H9 (cell line): ENCODE results near the gene RAB26. TPM values are rescaled to one million over a fixed set of nuclear protein-coding genes. Genes with fewer than 3 reads are reported as not detected.

Source experiments
- DNase-seq: peaks from one replicate; pipeline ENCODE4 v3.0.0-alpha.2; 2017
- H2AFZ ChIP-seq: one replicate; pipeline ENCODE4 v1.6.1; 2013; ENCODE audit warnings: mild to moderate bottlenecking, low read length, control low read depth, moderate library complexity
- H2AK5ac ChIP-seq: 2 replicates; pipeline ENCODE4 v1.6.1; 2013; ENCODE audit warnings: low read length, control low read depth, mixed read lengths; ENCODE audit not compliant: insufficient read length
- H2BK120ac ChIP-seq: one replicate; pipeline ENCODE4 v1.6.1; 2013; ENCODE audit warnings: low read depth, mild to moderate bottlenecking, low read length, control low read depth, inconsistent platforms; ENCODE audit not compliant: poor library complexity, severe bottlenecking
- H2BK12ac ChIP-seq: 2 replicates; pipeline ENCODE4 v1.6.1; 2013; ENCODE audit warnings: low read length, control low read depth, mixed read lengths, low read depth; ENCODE audit not compliant: insufficient read length
- H2BK15ac ChIP-seq: 2 replicates; pipeline ENCODE4 v1.6.1; 2013; ENCODE audit warnings: low read depth, low read length, control low read depth
- H2BK20ac ChIP-seq: one replicate; pipeline ENCODE4 v1.6.1; 2013; ENCODE audit warnings: low read depth, mild to moderate bottlenecking, low read length, control low read depth, inconsistent platforms; ENCODE audit not compliant: poor library complexity, severe bottlenecking
- H2BK5ac ChIP-seq: 2 replicates; pipeline ENCODE4 v1.6.1; 2013; ENCODE audit warnings: low read length, control low read depth, mixed read lengths; ENCODE audit not compliant: insufficient read length
- H3K14ac ChIP-seq: 2 replicates; pipeline ENCODE4 v1.6.1; 2013; ENCODE audit warnings: low read length, control low read depth; ENCODE audit not compliant: insufficient read depth
- H3K18ac ChIP-seq: 2 replicates; pipeline ENCODE4 v1.6.1; 2013; ENCODE audit warnings: low read depth, mild to moderate bottlenecking, mixed read lengths, low read length, control low read depth; ENCODE audit not compliant: insufficient read length
- H3K23ac ChIP-seq: 2 replicates; pipeline ENCODE4 v1.6.1; 2013; ENCODE audit warnings: low read length, control low read depth, mixed read lengths, low read depth; ENCODE audit not compliant: insufficient read length
- H3K23me2 ChIP-seq: 2 replicates; pipeline ENCODE4 v1.6.1; 2013; ENCODE audit warnings: low read depth, mild to moderate bottlenecking, mixed read lengths, low read length, control low read depth; ENCODE audit not compliant: insufficient read length, poor library complexity, severe bottlenecking
- H3K27ac ChIP-seq: 2 replicates; pipeline ENCODE4 v1.5.1; 2013; ENCODE audit warnings: low read length, control low read depth, mixed read lengths, low read depth; ENCODE audit not compliant: insufficient read length
- H3K27me3 ChIP-seq: 2 replicates; pipeline ENCODE4 v1.6.1; 2013; ENCODE audit warnings: low read length, control low read depth, inconsistent platforms; ENCODE audit not compliant: insufficient read depth
- H3K4ac ChIP-seq: 2 replicates; pipeline ENCODE4 v1.6.1; 2013; ENCODE audit warnings: low read depth, mild to moderate bottlenecking, control low read depth, inconsistent platforms, low read length, moderate library complexity
- H3K4me1 ChIP-seq: 2 replicates; pipeline ENCODE4 v1.6.1; 2013; ENCODE audit warnings: low read length, control low read depth, inconsistent platforms; ENCODE audit not compliant: insufficient read depth
- H3K4me2 ChIP-seq: 2 replicates; pipeline ENCODE4 v1.6.1; 2013; ENCODE audit warnings: low read length, control low read depth, mixed read lengths; ENCODE audit not compliant: insufficient read length, insufficient read depth
- H3K56ac ChIP-seq: 2 replicates; pipeline ENCODE4 v1.6.1; 2013; ENCODE audit warnings: low read depth, mild to moderate bottlenecking, mixed read lengths, low read length, control low read depth; ENCODE audit not compliant: insufficient read length
- H3K79me1 ChIP-seq: 2 replicates; pipeline ENCODE4 v1.6.1; 2013; ENCODE audit warnings: low read depth, mild to moderate bottlenecking, moderate library complexity, low read length, control low read depth, inconsistent platforms; ENCODE audit not compliant: insufficient read depth, poor library complexity, severe bottlenecking
- H3K79me2 ChIP-seq: 2 replicates; pipeline ENCODE4 v1.6.1; 2013; ENCODE audit warnings: low read length, control low read depth, inconsistent platforms; ENCODE audit not compliant: insufficient read depth
- H3K9ac ChIP-seq: 2 replicates; pipeline ENCODE4 v1.6.1; 2013; ENCODE audit warnings: low read length, control low read depth, mixed read lengths; ENCODE audit not compliant: insufficient read length; ENCODE audit errors: extremely low read depth
- H3K9me3 ChIP-seq: one replicate; pipeline ENCODE4 v1.6.1; 2013; ENCODE audit warnings: low read depth, low read length, inconsistent platforms; ENCODE audit not compliant: control insufficient read depth
- H3T11ph ChIP-seq: one replicate; pipeline ENCODE4 v1.6.1; 2013; ENCODE audit warnings: mild to moderate bottlenecking, low read length, control low read depth, inconsistent platforms
- H4K20me1 ChIP-seq: one replicate; pipeline ENCODE4 v1.6.1; 2013; ENCODE audit not compliant: control insufficient read depth, insufficient read length, insufficient read depth
- H4K5ac ChIP-seq: 2 replicates; pipeline ENCODE4 v1.6.1; 2013; ENCODE audit warnings: low read depth, mild to moderate bottlenecking, mixed read lengths, low read length, control low read depth; ENCODE audit not compliant: insufficient read length
- H4K8ac ChIP-seq: replicated peaks from 2 replicates; pipeline ENCODE4 v1.6.1; 2013; ENCODE audit warnings: low read length, control low read depth, mixed read lengths, low read depth; ENCODE audit not compliant: insufficient read length
- H4K91ac ChIP-seq: 2 replicates; pipeline ENCODE4 v1.6.1; 2013; ENCODE audit warnings: low read depth, mild to moderate bottlenecking, moderate library complexity, mixed read lengths, low read length, control low read depth; ENCODE audit not compliant: insufficient read length
- H3K27ac Mint-ChIP-seq, 3 experiments: 2 replicates in 2 of 3; 3 replicates in 1 of 3; pipeline ENCODE4 v1.8.0; 2020 to 2021; ENCODE audit warnings: mixed read lengths in 3 of 3, mild to moderate bottlenecking in 1 of 3, moderate library complexity in 1 of 3
- H3K27me3 Mint-ChIP-seq: 2 replicates; pipeline ENCODE4 v1.8.0; 2021; ENCODE audit warnings: low read depth, mild to moderate bottlenecking, moderate library complexity, mixed read lengths
- H3K36me3 Mint-ChIP-seq, 3 experiments: 2 replicates in 2 of 3; 3 replicates in 1 of 3; pipeline ENCODE4 v1.8.0; 2020 to 2021; ENCODE audit warnings: low read depth in 3 of 3, mixed read lengths in 3 of 3; ENCODE audit not compliant: insufficient read depth in 1 of 3
- H3K4me1 Mint-ChIP-seq, 2 experiments: 2 replicates each; pipeline ENCODE4 v1.8.0; 2020; ENCODE audit warnings: mixed read lengths in 2 of 2
- H3K4me3 Mint-ChIP-seq, 2 experiments: 2 replicates in 1 of 2; 3 replicates in 1 of 2; pipeline ENCODE4 v1.8.0; 2020 to 2021; ENCODE audit warnings: mild to moderate bottlenecking in 2 of 2, mixed read lengths in 2 of 2, moderate library complexity in 1 of 2
- H3K9me3 Mint-ChIP-seq, 2 experiments: 2 replicates in 1 of 2; 3 replicates in 1 of 2; pipeline ENCODE4 v1.8.0; 2020; ENCODE audit warnings: mild to moderate bottlenecking in 2 of 2, mixed read lengths in 2 of 2, moderate library complexity in 1 of 2
- CTCF ChIP-seq: fragments of 200-600 bp; sonication (generic); conservative IDR thresholded peaks from 3 replicates; pipeline ENCODE4 v1.8.0; 2021; ENCODE audit warnings: antibody characterized with exemption, mild to moderate bottlenecking
- WGBS: extraction: QIAGEN DNeasy Blood & Tissue Kit; methylation state at CpG from one replicate; pipeline ENCODE4 v1.1.7; 2013; ENCODE audit warnings: missing lambda C conversion rate, low lambda C conversion rate, mixed read lengths; ENCODE audit not compliant: insufficient read length; ENCODE audit errors: extremely low coverage; 5-methylcytosine and 5-hydroxymethylcytosine counted together
- total RNA-seq: library from RNA; stranded (reverse); gene quantifications from 2 replicates; pipeline ENCODE4 v1.2.1, GENCODE V29; 2021

RAB26 gene
- total RNA-seq, 1 experiment from 2014 or later, result 2.4 TPM

GRCh38 chr16:2187212-2187611 is 38.8 kb downstream of the RAB26 start:
- Histone ChIP-seq H2BK12ac (no peak overlapping the region), H2AK5ac (no peak overlapping the region), H4K5ac (no peak overlapping the region), H3K79me2 (no peaks in the 10 kb centered on the region), H3K4me2 (no peak overlapping the region), H3K4ac (no peak overlapping the region), H3K14ac (no peak overlapping the region), H3T11ph (no peak overlapping the region), H3K27ac (no peak overlapping the region), H2AFZ (no peak overlapping the region), H3K79me1 (no peaks in the 10 kb centered on the region), H2BK20ac (no peak overlapping the region), H3K9me3 (no peaks in the 10 kb centered on the region), H2BK15ac (no peak overlapping the region), H4K8ac (no peak overlapping the region), H2BK120ac (no peak overlapping the region), H3K18ac (no peak overlapping the region), H3K4me1 (no peaks in the 10 kb centered on the region), H3K9ac (no peak overlapping the region), H4K20me1 (peaks cover 3% of the 10 kb centered on the region), H4K91ac (no peak overlapping the region), H3K23me2 (no peaks in the 10 kb centered on the region), H3K56ac (no peak overlapping the region), H3K23ac (no peak overlapping the region), H2BK5ac (no peak overlapping the region), H3K27me3 (no peaks in the 10 kb centered on the region)
- Mint-ChIP-seq H3K27ac (no peak overlapping the region), H3K4me1 (peaks cover 0 to 4% of the 10 kb centered on the region in 2 experiments; a peak in 2 of 4 replicates), H3K4me3 (no peak overlapping the region), H3K9me3 (no peaks in the 10 kb centered on the region), H3K36me3 (peaks cover 0 to 7% (median 3%) of the 10 kb centered on the region in 3 experiments; a peak in 3 of 7 replicates), H3K27me3 (no peaks in the 10 kb centered on the region; the same call in 1 of the 2 replicates)
- TF ChIP-seq CTCF, result no peak
- no CpG with 5 or more reads among the region's 17 CpGs for WGBS
- no peak for DNase-seq
